Astrocyte of the spinal cord (primary cell): ENCODE data around the gene SIGLEC7.

Experiments used
- DNase-seq: peaks from one replicate; pipeline ENCODE4 v3.0.0; 2011; ENCODE audit warnings: low read depth, low spot score
- H3K4me3 ChIP-seq: 2 replicates; pipeline ENCODE4 v1.5.1; 2011; ENCODE audit warnings: low read depth, mild to moderate bottlenecking, low read length, moderate library complexity
- CTCF ChIP-seq: IDR thresholded peaks from 2 replicates; pipeline ENCODE4 v1.5.1; 2012; ENCODE audit warnings: low read depth, mild to moderate bottlenecking, low read length, inconsistent platforms
- in situ Hi-C: cut with HindIII; loops from 2 replicates; pipeline ENCODE4 v1.10.0; 2017; ENCODE audit warnings: low sequenced_read_pairs

Gene SIGLEC7

GRCh38 chr19:51148580-51148979, 6.5 kb downstream of the SIGLEC7 start:
- no peak for DNase-seq
- in situ Hi-C loops = no loop called here
- H3K4me3 ChIP-seq = no peak overlapping the region
- no peak for TF ChIP-seq CTCF

GRCh38 chr19:51150627-51151026, 8.5 kb downstream of the SIGLEC7 start:
- no peak overlapping the region for H3K4me3 ChIP-seq
- in situ Hi-C loops = no loop called here
- no peak for DNase-seq
- TF ChIP-seq CTCF = no peak

- no peak for TF ChIP-seq CTCF
- in situ Hi-C loops = no loop called here
- H3K4me3 ChIP-seq = no peak overlapping the region
- DNase-seq = no peak
These were observed 14.6 kb downstream of the SIGLEC7 start for GRCh38 chr19:51156710-51157109.

GRCh38 chr19:51157265-51157664, 15.2 kb downstream of the SIGLEC7 start:
- no peak for TF ChIP-seq CTCF
- no peak for DNase-seq
- in situ Hi-C loops = no loop called here
- no peak overlapping the region for H3K4me3 ChIP-seq

GRCh38 chr19:51158474-51159129, 16.5 kb downstream of the SIGLEC7 start:
- TF ChIP-seq CTCF = peak; percentile 55
- DNase-seq = no peak
- in situ Hi-C loops = no loop called here

GRCh38 chr19:51159656-51160055, 17.6 kb downstream of the SIGLEC7 start:
- H3K4me3 ChIP-seq = no peak overlapping the region
- no peak for TF ChIP-seq CTCF
- in situ Hi-C loops = no loop called here

More at GRCh38 chr19:51158474-51159129, 16.5 kb downstream of the SIGLEC7 start:
- no peak overlapping the region for H3K4me3 ChIP-seq

More at GRCh38 chr19:51159656-51160055, 17.6 kb downstream of the SIGLEC7 start:
- no peak for DNase-seq
